Measurements from ENCODE around the gene NAA20.

DNA sequence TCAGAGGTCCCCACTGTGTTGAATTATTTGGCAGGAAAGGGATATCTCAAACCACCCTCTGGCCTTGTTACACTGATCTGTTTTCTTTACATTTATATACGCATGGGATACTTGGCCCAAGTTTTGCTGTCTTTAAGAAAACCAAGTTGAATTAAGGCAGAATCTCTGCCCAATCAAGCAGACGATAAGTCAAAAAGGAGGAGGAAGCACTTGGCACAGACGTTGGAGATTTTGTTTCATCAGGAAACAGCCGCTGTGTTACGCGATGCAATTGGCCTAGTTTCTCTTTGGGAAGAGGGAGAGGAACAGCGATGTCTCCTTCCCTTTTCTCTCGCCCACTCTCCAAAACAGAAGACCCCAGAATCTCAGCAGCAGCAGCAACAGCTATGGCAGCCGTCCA lies 20.2 kb upstream of the NAA20 start:
- TF ChIP-seq HNRNPLL (IDR thresholded peaks at IDR 0.05; ENCODE audit: low read depth, low read length, poor library complexity, severe bottlenecking) = no peak
- no peak for TF ChIP-seq MED1 (CRISPR knock-in tag; IDR thresholded peaks at IDR 0.05; ENCODE audit: borderline replicate concordance)
- TF ChIP-seq ZNF140 (CRISPR knock-in tag; IDR thresholded peaks at IDR 0.05) = no peak
- TF ChIP-seq SRF (CRISPR knock-in tag; IDR thresholded peaks at IDR 0.05) = no peak
- no peak for TF ChIP-seq CTCF (IDR thresholded peaks at IDR 0.05 in 2 of 3, conservative IDR thresholded peaks at IDR 0.05 in 1 of 3; ENCODE audit: insufficient read depth in 2 of 3, low read depth in 1 of 3, low read length in 3 of 3)
- TF ChIP-seq GATA2 (CRISPR knock-in tag; IDR thresholded peaks at IDR 0.05) = no peak
- TF ChIP-seq HMGXB4 (CRISPR knock-in tag; IDR thresholded peaks at IDR 0.05) = no peak
- no peak for TF ChIP-seq CBX8 (IDR thresholded peaks at IDR 0.05; ENCODE audit: borderline replicate concordance, extremely low read depth, low read depth, low read length, poor library complexity, severe bottlenecking)
- TF ChIP-seq HINFP (tag; conservative IDR thresholded peaks at IDR 0.05; ENCODE audit: low read depth) = no peak
- TF ChIP-seq, protein P1, sequence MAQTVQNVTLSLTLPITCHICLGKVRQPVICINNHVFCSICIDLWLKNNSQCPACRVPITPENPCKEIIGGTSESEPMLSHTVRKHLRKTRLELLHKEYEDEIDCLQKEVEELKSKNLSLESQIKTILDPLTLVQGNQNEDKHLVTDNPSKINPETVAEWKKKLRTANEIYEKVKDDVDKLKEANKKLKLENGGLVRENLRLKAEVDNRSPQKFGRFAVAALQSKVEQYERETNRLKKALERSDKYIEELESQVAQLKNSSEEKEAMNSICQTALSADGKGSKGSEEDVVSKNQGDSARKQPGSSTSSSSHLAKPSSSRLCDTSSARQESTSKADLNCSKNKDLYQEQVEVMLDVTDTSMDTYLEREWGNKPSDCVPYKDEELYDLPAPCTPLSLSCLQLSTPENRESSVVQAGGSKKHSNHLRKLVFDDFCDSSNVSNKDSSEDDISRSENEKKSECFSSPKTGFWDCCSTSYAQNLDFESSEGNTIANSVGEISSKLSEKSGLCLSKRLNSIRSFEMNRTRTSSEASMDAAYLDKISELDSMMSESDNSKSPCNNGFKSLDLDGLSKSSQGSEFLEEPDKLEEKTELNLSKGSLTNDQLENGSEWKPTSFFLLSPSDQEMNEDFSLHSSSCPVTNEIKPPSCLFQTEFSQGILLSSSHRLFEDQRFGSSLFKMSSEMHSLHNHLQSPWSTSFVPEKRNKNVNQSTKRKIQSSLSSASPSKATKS (CRISPR knock-in tag; IDR thresholded peaks at IDR 0.05) = no peak

All from K562 (cell line).